Astrocyte (in vitro differentiated cells and primary cell): ENCODE measurements around the gene PLXNB3. TPM values are rescaled to one million over a fixed set of nuclear protein-coding genes. Genes with fewer than 3 reads are reported as not detected.
A peak's percentile ranks its signal among the peaks of the same experiment; 100 is the strongest.
"Not testable (repeated sequence)": the region's sequence is repeated elsewhere in the genome, so short reads cannot be mapped to it uniquely, and the experiment has no call there.

ENCODE experiments used
- DNase-seq: peaks from one replicate; pipeline ENCODE4 v3.0.0-alpha.2; 2010; ENCODE audit warnings: low read depth
- FAIRE-seq: peaks from 2 replicates; lab custom pipeline; 2011; peaks lifted over from hg19 to GRCh38; lab: Jason Lieb, UNC
- H2AFZ ChIP-seq: 2 replicates; pipeline ENCODE4 v1.6.0; 2012; ENCODE audit warnings: low read depth, low read length, inconsistent platforms
- H3K27ac ChIP-seq: 2 replicates; pipeline ENCODE4 v1.5.1; 2011; ENCODE audit warnings: low read depth, low read length, inconsistent platforms
- H3K27me3 ChIP-seq: 2 replicates; pipeline ENCODE4 v1.6.0; 2011; ENCODE audit warnings: low read length, inconsistent platforms; ENCODE audit not compliant: insufficient read depth
- H3K36me3 ChIP-seq: 2 replicates; pipeline ENCODE4 v1.5.1; 2011; ENCODE audit warnings: low read length, inconsistent platforms; ENCODE audit not compliant: insufficient read depth
- H3K4me1 ChIP-seq: 2 replicates; pipeline ENCODE4 v1.5.1; 2011; ENCODE audit warnings: low read length, inconsistent platforms; ENCODE audit not compliant: insufficient read depth
- H3K4me2 ChIP-seq: 2 replicates; pipeline ENCODE4 v1.6.0; 2012; ENCODE audit warnings: low read length, inconsistent platforms
- H3K4me3 ChIP-seq: 2 replicates; pipeline ENCODE4 v1.5.1; 2011; ENCODE audit warnings: low read depth, mild to moderate bottlenecking, low read length, inconsistent platforms; ENCODE audit not compliant: insufficient read depth
- H3K79me2 ChIP-seq: 2 replicates; pipeline ENCODE4 v1.6.0; 2012; ENCODE audit warnings: mild to moderate bottlenecking, low read length, inconsistent platforms; ENCODE audit not compliant: insufficient read depth
- H3K9ac ChIP-seq: 2 replicates; pipeline ENCODE4 v1.6.0; 2012; ENCODE audit warnings: mild to moderate bottlenecking, low read length, inconsistent platforms
- H3K9me3 ChIP-seq: 2 replicates; pipeline ENCODE4 v1.5.1; 2012; ENCODE audit warnings: low read depth, mild to moderate bottlenecking, low read length, inconsistent platforms; ENCODE audit not compliant: insufficient read depth
- H4K20me1 ChIP-seq: 2 replicates; pipeline ENCODE4 v1.6.0; 2012; ENCODE audit warnings: low read length, inconsistent platforms; ENCODE audit not compliant: insufficient read depth
- H3K27ac Mint-ChIP-seq: one replicate; pipeline ENCODE4 v1.8.0; 2021; ENCODE audit warnings: mild to moderate bottlenecking, mixed read lengths; ENCODE audit not compliant: unreplicated experiment
- H3K27me3 Mint-ChIP-seq: one replicate; pipeline ENCODE4 v1.8.0; 2021; ENCODE audit warnings: low read depth, mixed read lengths; ENCODE audit not compliant: unreplicated experiment
- H3K36me3 Mint-ChIP-seq: one replicate; pipeline ENCODE4 v1.8.0; 2021; ENCODE audit warnings: low read depth, mixed read lengths; ENCODE audit not compliant: unreplicated experiment
- H3K4me1 Mint-ChIP-seq: one replicate; pipeline ENCODE4 v1.8.0; 2021; ENCODE audit warnings: low read depth, mixed read lengths; ENCODE audit not compliant: unreplicated experiment
- H3K4me3 Mint-ChIP-seq: one replicate; pipeline ENCODE4 v1.8.0; 2021; ENCODE audit warnings: mild to moderate bottlenecking, moderate library complexity, mixed read lengths; ENCODE audit not compliant: unreplicated experiment
- H3K9me3 Mint-ChIP-seq: one replicate; pipeline ENCODE4 v1.8.0; 2021; ENCODE audit warnings: mild to moderate bottlenecking, mixed read lengths; ENCODE audit not compliant: unreplicated experiment
- EZH2 ChIP-seq: IDR thresholded peaks from 2 replicates; pipeline ENCODE4 v1.6.1; 2012; ENCODE audit warnings: mild to moderate bottlenecking, low read length, inconsistent platforms; ENCODE audit not compliant: insufficient read depth
- total RNA-seq: library from RNA; stranded (reverse); gene quantifications from 2 replicates; pipeline ENCODE4 v1.2.1, GENCODE V29; 2021
- TF ChIP-seq, protein P1 (sequence below): IDR thresholded peaks from 2 replicates; pipeline ENCODE4 v1.5.1; 2011; ENCODE audit warnings: low read depth, mild to moderate bottlenecking, inconsistent platforms, low read length, moderate library complexity; ENCODE audit not compliant: insufficient read depth

The PLXNB3 gene
- total RNA-seq, 1 donor from 2014 or later: 5.3 TPM

DNA sequence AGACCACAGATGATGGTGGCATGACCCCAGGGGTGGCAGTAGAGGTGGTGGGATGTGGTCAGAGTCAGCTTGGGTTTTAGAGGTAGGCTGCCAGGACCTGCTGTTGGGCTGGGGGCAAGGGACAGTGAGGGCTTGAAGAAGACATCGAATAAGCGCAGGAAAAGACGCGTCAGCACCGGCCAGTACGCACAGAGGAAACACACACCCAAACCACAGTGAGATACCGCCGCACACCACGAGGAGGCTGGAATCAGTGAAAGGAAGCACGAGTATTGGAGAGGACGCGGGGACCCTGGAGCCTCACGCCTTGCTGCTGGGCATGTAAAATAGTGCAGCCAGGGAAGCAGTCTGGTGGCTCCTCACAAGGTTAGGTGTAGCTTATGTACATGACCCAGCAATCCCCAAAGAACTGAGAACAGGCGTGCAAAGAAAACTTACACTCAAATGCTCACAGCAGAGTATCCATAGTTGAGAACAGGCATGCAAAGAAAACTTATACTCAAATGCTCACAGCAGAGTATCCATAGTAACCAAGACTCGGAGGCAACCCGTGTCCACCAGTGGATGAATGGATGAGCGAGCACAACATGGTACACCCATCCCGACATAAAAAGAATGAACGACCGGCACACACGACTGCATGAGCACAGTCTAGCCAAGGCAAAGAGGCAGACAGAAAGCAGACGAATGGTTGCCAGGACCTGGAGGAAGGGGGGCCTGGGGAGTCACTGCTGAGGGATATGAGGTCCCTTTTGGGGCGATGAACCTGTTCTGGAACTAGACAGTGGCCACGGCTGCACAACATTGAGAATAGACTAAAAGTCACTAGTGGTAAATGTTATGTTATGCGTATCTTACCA, 53.0 kb downstream of the PLXNB3 start:
- Histone ChIP-seq H3K9ac (no peak overlapping the region), H3K79me2 (no peaks in the 10 kb centered on the region), H3K4me2 (no peak overlapping the region), H3K27ac (no peak overlapping the region), H3K4me3 (no peak overlapping the region), H3K27me3 (no peaks in the 10 kb centered on the region), H2AFZ (no peak overlapping the region), H3K9me3 (no peaks in the 10 kb centered on the region), H3K36me3 (no peaks in the 10 kb centered on the region), H4K20me1 (no peaks in the 10 kb centered on the region), H3K4me1 (no peaks in the 10 kb centered on the region)
- peaks cover 3% of the 10 kb centered on the region for H3K36me3 Mint-ChIP-seq
- no peaks in the 10 kb centered on the region for H3K9me3 Mint-ChIP-seq
- peaks cover 2% of the 10 kb centered on the region for H3K27me3 Mint-ChIP-seq
- peak overlapping the region; percentile 50 for H3K4me3 Mint-ChIP-seq
- no peak overlapping the region for H3K27ac Mint-ChIP-seq
- DNase-seq (no peak), FAIRE-seq (no peak)
- H3K4me1 Mint-ChIP-seq: no peaks in the 10 kb centered on the region
- TF ChIP-seq EZH2: no peak
- TF ChIP-seq, protein P1, sequence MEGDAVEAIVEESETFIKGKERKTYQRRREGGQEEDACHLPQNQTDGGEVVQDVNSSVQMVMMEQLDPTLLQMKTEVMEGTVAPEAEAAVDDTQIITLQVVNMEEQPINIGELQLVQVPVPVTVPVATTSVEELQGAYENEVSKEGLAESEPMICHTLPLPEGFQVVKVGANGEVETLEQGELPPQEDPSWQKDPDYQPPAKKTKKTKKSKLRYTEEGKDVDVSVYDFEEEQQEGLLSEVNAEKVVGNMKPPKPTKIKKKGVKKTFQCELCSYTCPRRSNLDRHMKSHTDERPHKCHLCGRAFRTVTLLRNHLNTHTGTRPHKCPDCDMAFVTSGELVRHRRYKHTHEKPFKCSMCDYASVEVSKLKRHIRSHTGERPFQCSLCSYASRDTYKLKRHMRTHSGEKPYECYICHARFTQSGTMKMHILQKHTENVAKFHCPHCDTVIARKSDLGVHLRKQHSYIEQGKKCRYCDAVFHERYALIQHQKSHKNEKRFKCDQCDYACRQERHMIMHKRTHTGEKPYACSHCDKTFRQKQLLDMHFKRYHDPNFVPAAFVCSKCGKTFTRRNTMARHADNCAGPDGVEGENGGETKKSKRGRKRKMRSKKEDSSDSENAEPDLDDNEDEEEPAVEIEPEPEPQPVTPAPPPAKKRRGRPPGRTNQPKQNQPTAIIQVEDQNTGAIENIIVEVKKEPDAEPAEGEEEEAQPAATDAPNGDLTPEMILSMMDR: no peak

GRCh38 chrX:153818064-153818463, 54.0 kb downstream of the PLXNB3 start:
- not testable (repeated sequence) for H4K20me1 ChIP-seq, H3K9me3 ChIP-seq, H3K4me1 Mint-ChIP-seq, H3K27ac ChIP-seq, H3K4me1 ChIP-seq, H3K9ac ChIP-seq, H3K4me3 Mint-ChIP-seq, H3K36me3 ChIP-seq, H3K79me2 ChIP-seq, H3K4me2 ChIP-seq, FAIRE-seq, H3K27me3 ChIP-seq, H3K4me3 ChIP-seq, H2AFZ ChIP-seq, DNase-seq, H3K27me3 Mint-ChIP-seq, H3K36me3 Mint-ChIP-seq, H3K27ac Mint-ChIP-seq, H3K9me3 Mint-ChIP-seq

GRCh38 chrX:153818571-153819383, 54.7 kb downstream of the PLXNB3 start:
- Histone ChIP-seq H2AFZ (peak overlapping the region; percentile 69), H3K4me1 (no peaks in the 10 kb centered on the region), H3K4me2 (peak overlapping the region; percentile 78), H3K79me2 (no peaks in the 10 kb centered on the region), H3K9me3 (no peaks in the 10 kb centered on the region), H3K9ac (no peak overlapping the region), H3K27me3 (no peaks in the 10 kb centered on the region), H4K20me1 (no peaks in the 10 kb centered on the region), H3K36me3 (no peaks in the 10 kb centered on the region), H3K27ac (no peak overlapping the region), H3K4me3 (peak overlapping the region; percentile 28)
- TF ChIP-seq EZH2: peak; percentile 50
- TF ChIP-seq, protein P1: no peak
- DNase-seq: no peak
- no peak overlapping the region for H3K4me3 Mint-ChIP-seq
- H3K27me3 Mint-ChIP-seq: no peaks in the 10 kb centered on the region
- H3K4me1 Mint-ChIP-seq: no peaks in the 10 kb centered on the region
- no peaks in the 10 kb centered on the region for H3K9me3 Mint-ChIP-seq
- no peak for FAIRE-seq
- H3K36me3 Mint-ChIP-seq: peaks cover 3% of the 10 kb centered on the region
- no peak overlapping the region for H3K27ac Mint-ChIP-seq
